Common myeloid progenitor, CD34-positive (primary cell): ENCODE measurements around the gene CPT1B.

Experiments
- CTCF ChIA-PET: fragments of 350-600 bp; sonication (Branson Sonifier 250); formaldehyde crosslinking; loops from one replicate; lab custom pipeline; 2021; ENCODE audit warnings: antibody characterized with exemption; lab: Charles Lee
- POLR2A ChIA-PET: fragments of 350-600 bp; sonication (Branson Sonifier 250); formaldehyde crosslinking; loops from one replicate; lab custom pipeline; 2021; ENCODE audit warnings: antibody characterized with exemption; lab: Charles Lee
- DNase-seq, 3 donors: peaks; one replicate each; pipeline versions ENCODE4 v3.0.0 to v3.0.0-alpha.2; 2013
- H3K27ac ChIP-seq, 2 experiments: 1 replicate in 1 of 2; 2 replicates in 1 of 2; pipeline ENCODE4 v1.7.0; 2013; ENCODE audit warnings: inconsistent platforms in 2 of 2, low read length in 2 of 2, mild to moderate bottlenecking in 2 of 2, low read depth in 1 of 2, moderate library complexity in 1 of 2; ENCODE audit not compliant: severe bottlenecking in 2 of 2, insufficient read depth in 1 of 2, poor library complexity in 1 of 2
- H3K27me3 ChIP-seq, 5 experiments: replicated peaks in 2 of 5; 1 replicate in 3 of 5; 2 replicates in 2 of 5; pipeline versions ENCODE4 v1.6.1 to v1.7.0; 2013; ENCODE audit warnings: low read length in 4 of 5, mild to moderate bottlenecking in 2 of 5, moderate library complexity in 2 of 5, inconsistent platforms in 1 of 5; ENCODE audit not compliant: insufficient read depth in 5 of 5, control insufficient read depth in 4 of 5
- H3K36me3 ChIP-seq, 4 experiments: 1 replicate in 2 of 4; 2 replicates in 2 of 4; pipeline versions ENCODE4 v1.6.1 to v1.7.0; 2013; ENCODE audit warnings: low read length in 3 of 4, control low read depth in 1 of 4, mild to moderate bottlenecking in 1 of 4; ENCODE audit not compliant: control insufficient read depth in 4 of 4, insufficient read depth in 4 of 4
- H3K4me1 ChIP-seq, 4 experiments: 1 replicate in 3 of 4; 2 replicates in 1 of 4; pipeline versions ENCODE4 v1.6.1 to v1.7.1; 2013; ENCODE audit warnings: low read length in 3 of 4, mild to moderate bottlenecking in 3 of 4, control low read depth in 1 of 4, inconsistent platforms in 1 of 4, moderate library complexity in 1 of 4; ENCODE audit not compliant: control insufficient read depth in 4 of 4, insufficient read depth in 4 of 4; ENCODE audit errors: control extremely low read depth in 1 of 4
- H3K4me3 ChIP-seq, 7 experiments: 1 replicate in 4 of 7; 2 replicates in 3 of 7; pipeline versions ENCODE4 v1.5.1 to v1.7.0; 2013; ENCODE audit warnings: mild to moderate bottlenecking in 7 of 7, low read length in 6 of 7, moderate library complexity in 6 of 7, inconsistent platforms in 2 of 7, low read depth in 2 of 7, control low read depth in 1 of 7; ENCODE audit not compliant: insufficient read depth in 4 of 7, control insufficient read depth in 1 of 7; ENCODE audit errors: extremely low read depth in 1 of 7
- H3K9me3 ChIP-seq, 5 experiments: 1 replicate in 4 of 5; 2 replicates in 1 of 5; pipeline versions ENCODE4 v1.6.1 to v1.7.1; 2013; ENCODE audit warnings: low read length in 4 of 5, mild to moderate bottlenecking in 2 of 5, inconsistent platforms in 1 of 5, low read depth in 1 of 5, moderate library complexity in 1 of 5; ENCODE audit not compliant: control insufficient read depth in 4 of 5, insufficient read depth in 2 of 5; ENCODE audit errors: control extremely low read depth in 1 of 5
- WGBS: methylation state at CpG from one replicate; pipeline ENCODE4 v1.1.5; 2013; ENCODE audit not compliant: insufficient coverage; 5-methylcytosine and 5-hydroxymethylcytosine counted together

The CPT1B gene

DNA sequence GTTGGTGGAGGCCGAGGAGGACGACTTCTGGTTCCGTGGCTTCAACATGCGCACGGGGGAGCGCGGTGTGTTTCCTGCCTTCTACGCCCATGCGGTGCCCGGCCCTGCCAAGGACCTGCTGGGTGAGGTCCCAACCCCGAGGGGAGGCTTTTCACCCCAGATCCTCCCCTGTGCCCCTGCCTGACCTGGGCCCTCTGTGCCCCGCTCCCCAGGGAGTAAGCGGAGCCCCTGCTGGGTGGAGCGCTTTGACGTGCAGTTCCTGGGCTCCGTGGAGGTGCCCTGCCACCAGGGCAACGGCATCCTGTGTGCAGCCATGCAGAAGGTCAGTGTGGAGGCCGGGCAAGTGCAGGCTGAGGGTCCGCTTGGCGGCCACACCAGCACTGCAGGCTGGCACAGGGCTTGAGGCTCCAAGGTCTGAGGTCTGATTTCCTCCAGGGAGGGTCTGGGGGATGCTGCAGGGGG, 27.4 kb upstream of the CPT1B start:
- POLR2A ChIA-PET: no interaction called here
- CTCF ChIA-PET: interaction anchor here (1.2 to 1.3 kb wide), 2 partner anchors 13 to 33 kb away, joined by 3 to 7 read pairs; no protein-coding TSS in a partner anchor
- H3K4me3 ChIP-seq: no peak overlapping the region
- H3K9me3 ChIP-seq: no peaks in the 10 kb centered on the region
- H3K36me3 ChIP-seq: no peaks in the 10 kb centered on the region
- H3K4me1 ChIP-seq: peaks cover 0 to 9% (median 3%) of the 10 kb centered on the region in 4 experiments
- no peak overlapping the region for H3K27ac ChIP-seq
- 78% methylated on average over 17 of the region's 20 CpGs for WGBS
- H3K27me3 ChIP-seq: peaks cover 3 to 87% (median 31%) of the 10 kb centered on the region in 5 experiments
- DNase-seq: no peak

DNA sequence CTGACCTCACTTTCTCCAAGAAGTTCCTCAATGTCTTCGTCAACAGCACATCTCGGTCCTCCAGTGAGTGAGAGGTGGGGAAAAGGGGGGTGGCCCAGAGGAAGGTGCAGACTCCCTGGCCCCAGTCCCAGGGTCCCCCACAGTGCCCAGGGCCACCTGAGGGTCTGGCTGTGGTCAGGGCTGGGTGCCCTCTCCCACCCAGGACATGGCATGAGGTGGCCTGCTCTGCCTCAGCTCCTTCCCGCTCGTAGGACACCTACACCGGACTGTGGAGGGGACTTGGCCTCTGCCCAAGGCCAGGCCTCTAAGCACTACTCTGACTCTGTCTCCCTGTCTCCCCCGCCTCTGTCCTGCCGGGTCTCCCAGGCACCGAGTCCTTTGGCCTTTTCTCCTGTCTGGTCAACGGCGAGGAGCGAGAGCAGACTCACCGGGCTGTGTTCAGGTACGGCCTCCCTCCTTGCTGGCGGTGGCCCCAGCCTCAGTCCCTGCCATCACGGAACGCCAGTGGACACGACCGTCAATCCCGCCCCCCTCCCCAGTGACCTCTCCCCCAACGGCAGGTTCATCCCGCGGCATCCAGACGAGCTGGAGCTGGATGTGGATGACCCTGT, 26.9 kb upstream of the CPT1B start:
- Histone ChIP-seq H3K4me3 (no peak overlapping the region), H3K27ac (no peak overlapping the region), H3K36me3 (no peaks in the 10 kb centered on the region), H3K9me3 (no peaks in the 10 kb centered on the region), H3K27me3 (peaks cover 3 to 82% (median 31%) of the 10 kb centered on the region in 5 experiments), H3K4me1 (peaks cover 0 to 9% (median 4%) of the 10 kb centered on the region in 4 experiments)
- POLR2A ChIA-PET: no interaction called here
- WGBS: 81% methylated on average over 19 of the region's 23 CpGs
- no peak for DNase-seq
- CTCF ChIA-PET: interaction anchor here (1.3 kb wide), 1 partner anchor 33 kb away, joined by 3 read pairs; no protein-coding TSS in a partner anchor

DNA sequence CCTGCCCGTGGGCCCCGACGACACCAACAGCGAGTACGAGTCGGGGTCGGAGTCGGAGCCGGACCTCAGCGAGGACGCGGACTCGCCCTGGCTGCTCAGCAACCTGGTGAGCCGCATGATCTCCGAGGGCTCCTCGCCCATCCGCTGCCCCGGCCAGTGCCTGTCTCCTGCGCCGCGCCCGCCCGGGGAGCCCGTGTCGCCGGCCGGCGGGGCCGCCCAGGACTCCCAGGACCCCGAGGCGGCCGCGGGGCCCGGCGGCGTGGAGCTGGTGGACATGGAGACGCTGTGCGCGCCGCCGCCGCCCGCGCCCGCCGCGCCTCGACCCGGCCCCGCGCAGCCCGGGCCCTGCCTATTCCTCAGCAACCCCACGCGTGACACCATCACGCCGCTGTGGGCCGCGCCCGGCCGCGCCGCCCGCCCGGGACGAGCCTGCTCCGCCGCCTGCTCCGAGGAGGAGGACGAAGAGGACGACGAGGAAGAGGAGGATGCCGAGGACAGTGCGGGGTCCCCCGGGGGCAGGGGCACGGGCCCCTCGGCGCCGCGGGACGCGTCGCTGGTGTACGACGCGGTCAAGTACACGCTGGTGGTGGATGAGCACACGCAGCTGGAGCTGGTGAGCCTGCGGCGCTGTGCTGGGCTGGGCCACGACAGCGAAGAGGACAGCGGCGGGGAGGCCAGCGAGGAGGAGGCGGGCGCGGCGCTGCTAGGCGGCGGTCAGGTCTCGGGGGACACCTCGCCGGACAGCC, 26.2 kb upstream of the CPT1B start:
- Histone ChIP-seq H3K9me3 (no peaks in the 10 kb centered on the region), H3K4me1 (peaks cover 0 to 9% (median 6%) of the 10 kb centered on the region in 4 experiments), H3K27me3 (peaks cover 3 to 82% (median 35%) of the 10 kb centered on the region in 5 experiments), H3K4me3 (no peak overlapping the region), H3K36me3 (no peaks in the 10 kb centered on the region), H3K27ac (no peak overlapping the region)
- DNase-seq: no peak
- CTCF ChIA-PET: interaction anchor here (1.4 to 1.6 kb wide), 2 partner anchors 40 to 79 kb away, joined by 4 to 5 read pairs; partner anchors contain the start of gene SCO2
- 24% methylated on average over 52 of the region's 103 CpGs for WGBS
- POLR2A ChIA-PET: no interaction called here

DNA sequence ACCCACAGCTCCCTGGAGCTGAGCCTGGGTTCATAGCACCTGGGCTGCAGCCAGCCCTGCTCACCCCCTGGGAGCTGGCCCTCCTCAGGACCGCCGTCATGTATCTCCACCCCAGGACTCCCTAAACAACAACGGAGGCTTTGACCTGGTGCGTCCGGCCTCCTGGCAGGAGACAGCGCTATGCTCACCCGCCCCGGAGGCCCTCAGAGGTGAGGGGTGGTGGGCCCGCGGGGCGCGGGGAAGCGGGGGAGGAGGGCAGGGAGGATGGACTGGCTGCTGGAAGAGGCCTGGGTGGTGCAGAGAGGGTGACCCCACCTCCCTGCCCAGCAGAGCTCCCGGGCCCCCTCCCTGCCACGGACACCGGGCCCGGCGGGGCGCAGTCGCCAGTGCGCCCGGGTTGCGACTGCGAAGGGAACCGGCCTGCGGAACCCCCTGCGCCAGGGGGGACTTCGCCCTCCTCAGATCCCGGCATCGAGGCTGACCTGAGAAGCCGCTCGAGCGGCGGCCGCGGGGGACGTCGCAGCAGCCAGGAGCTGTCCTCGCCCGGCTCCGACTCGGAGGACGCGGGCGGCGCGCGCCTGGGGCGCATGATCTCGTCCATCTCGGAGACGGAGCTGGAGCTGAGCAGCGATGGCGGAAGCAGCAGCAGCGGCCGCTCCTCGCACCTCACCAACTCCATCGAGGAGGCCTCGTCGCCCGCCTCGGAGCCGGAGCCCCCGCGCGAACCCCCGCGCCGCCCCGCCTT, 25.5 kb upstream of the CPT1B start:
- peak in 2 of 3 donors; percentile 26 to 35 for DNase-seq
- no peak overlapping the region for H3K27ac ChIP-seq
- no peaks in the 10 kb centered on the region for H3K9me3 ChIP-seq
- H3K36me3 ChIP-seq: no peaks in the 10 kb centered on the region
- CTCF ChIA-PET: interaction anchor here (1.4 to 1.6 kb wide), 2 partner anchors 40 to 78 kb away, joined by 4 to 5 read pairs; partner anchors contain the start of gene SCO2
- WGBS: 5% methylated on average over 63 of the region's 70 CpGs
- H3K4me3 ChIP-seq: no peak overlapping the region
- peaks cover 0 to 9% (median 6%) of the 10 kb centered on the region in 4 experiments for H3K4me1 ChIP-seq
- POLR2A ChIA-PET: no interaction called here
- peaks cover 3 to 89% (median 36%) of the 10 kb centered on the region in 5 experiments for H3K27me3 ChIP-seq

DNA sequence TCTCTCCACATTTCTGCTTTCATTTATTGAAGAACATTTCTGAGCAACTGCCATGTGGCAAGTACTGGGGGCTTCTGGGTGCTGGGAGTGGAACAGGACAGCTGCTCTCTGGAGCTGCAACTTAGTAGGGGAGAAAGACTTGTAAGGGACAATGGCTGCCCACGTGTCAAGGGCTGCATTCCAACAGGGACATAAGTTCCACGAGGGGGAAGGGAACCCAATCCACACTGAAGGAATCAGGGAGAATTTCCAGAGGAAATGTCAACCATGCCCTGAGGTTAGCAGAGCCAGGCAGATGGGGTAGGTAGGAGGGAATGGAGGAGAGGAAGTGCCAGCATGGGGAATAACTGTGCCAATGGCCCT, 24.1 kb upstream of the CPT1B start:
- WGBS: 59% methylated on average over 2 of the region's 2 CpGs
- ChIA-PET CTCF (interaction anchor here (0.7 to 1.3 kb wide), 3 partner anchors 19 to 89 kb away, joined by 3 to 4 read pairs (median 3); no protein-coding TSS in a partner anchor), POLR2A (interaction anchor here (0.6 kb wide), 1 partner anchor 18 kb away, joined by 4 read pairs; no protein-coding TSS in a partner anchor)
- H3K4me3 ChIP-seq: no peak overlapping the region
- no peaks in the 10 kb centered on the region for H3K36me3 ChIP-seq
- H3K27me3 ChIP-seq: peaks cover 3 to 85% (median 33%) of the 10 kb centered on the region in 5 experiments
- H3K27ac ChIP-seq: no peak overlapping the region
- H3K4me1 ChIP-seq: peaks cover 0 to 9% (median 6%) of the 10 kb centered on the region in 4 experiments
- DNase-seq: no peak
- H3K9me3 ChIP-seq: no peaks in the 10 kb centered on the region

DNA sequence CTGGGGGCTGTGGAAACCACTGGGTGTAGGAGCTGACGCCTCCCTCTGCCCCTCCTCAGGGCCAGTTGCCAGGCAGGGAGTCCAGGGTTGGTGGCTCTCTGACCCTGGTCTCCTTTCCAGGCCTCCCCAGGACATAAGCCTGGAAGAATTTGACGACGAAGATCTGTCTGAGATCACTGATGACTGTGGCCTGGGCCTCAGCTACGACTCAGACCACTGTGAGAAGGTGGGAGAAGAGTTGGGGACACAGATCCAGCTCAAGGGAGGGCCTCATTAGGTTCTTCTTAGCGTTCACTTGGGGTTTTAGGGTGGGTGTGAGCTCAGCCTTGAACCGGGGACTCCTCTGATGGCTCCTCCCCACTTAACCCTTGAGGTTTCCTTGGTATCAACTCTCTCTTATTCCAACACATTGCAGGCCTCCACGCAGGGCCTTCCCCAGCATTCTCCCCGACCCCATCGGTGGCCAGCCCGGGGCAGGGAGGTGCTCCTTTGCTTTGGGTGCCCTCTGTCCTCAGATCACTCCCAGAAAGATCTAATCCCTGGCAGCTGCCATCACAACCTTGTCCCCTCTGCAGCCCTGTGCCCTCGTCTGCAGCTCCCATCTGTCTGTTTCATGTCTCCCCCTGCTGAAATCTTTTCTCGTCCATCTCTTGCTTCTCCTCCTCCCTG, 23.6 kb upstream of the CPT1B start:
- Histone ChIP-seq H3K36me3 (peaks cover 0 to 2% (median 0%) of the 10 kb centered on the region in 4 experiments), H3K4me1 (peaks cover 0 to 9% (median 6%) of the 10 kb centered on the region in 4 experiments), H3K9me3 (no peaks in the 10 kb centered on the region), H3K4me3 (no peak overlapping the region), H3K27ac (no peak overlapping the region), H3K27me3 (peaks cover 3 to 80% (median 30%) of the 10 kb centered on the region in 5 experiments)
- ChIA-PET CTCF (interaction anchor here (0.7 to 1.3 kb wide), 4 partner anchors 10 to 90 kb away, joined by 3 to 4 read pairs (median 3); no protein-coding TSS in a partner anchor), POLR2A (interaction anchor here (0.6 kb wide), 1 partner anchor 18 kb away, joined by 4 read pairs; no protein-coding TSS in a partner anchor)
- WGBS: 57% methylated on average over 8 of the region's 12 CpGs
- no peak for DNase-seq
